ENCODE results near the gene C3orf20.

Gene C3orf20

DNA sequence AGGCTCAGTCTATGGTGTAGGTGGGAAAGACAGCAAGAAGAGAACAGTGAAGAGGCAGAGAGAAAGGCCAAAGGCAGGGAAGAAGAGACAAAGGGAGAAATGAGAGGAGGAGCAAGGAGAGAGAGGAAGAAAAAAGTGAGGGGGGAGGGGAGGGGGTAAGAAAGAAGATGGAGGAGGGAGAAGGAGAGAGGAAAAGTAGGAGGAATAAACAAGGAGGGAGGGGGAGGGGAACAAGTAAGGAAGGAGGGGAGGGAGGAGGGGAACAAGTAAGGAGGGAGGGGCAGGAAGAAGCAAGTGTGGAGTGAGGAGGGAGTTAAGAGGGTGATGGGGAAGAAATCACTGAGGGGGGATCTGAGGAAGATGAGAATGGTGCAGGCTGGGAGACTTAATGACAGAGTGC is 98.3 kb downstream of the C3orf20 start:
- Histone ChIP-seq H3K4me1 (ENCODE audit: control insufficient read depth, insufficient read depth, low read length) (no peaks in the 10 kb centered on the region), H3K27me3 (ENCODE audit: control insufficient read depth, insufficient read depth, low read length) (no peaks in the 10 kb centered on the region), H3K36me3 (ENCODE audit: control insufficient read depth, insufficient read depth, low read length) (no peaks in the 10 kb centered on the region), H3K9ac (ENCODE audit: low read length) (no peak overlapping the region), H3K9me3 (ENCODE audit: control insufficient read depth, low read length) (no peaks in the 10 kb centered on the region), H3K4me3 (ENCODE audit: low read length) (no peak overlapping the region)

DNA sequence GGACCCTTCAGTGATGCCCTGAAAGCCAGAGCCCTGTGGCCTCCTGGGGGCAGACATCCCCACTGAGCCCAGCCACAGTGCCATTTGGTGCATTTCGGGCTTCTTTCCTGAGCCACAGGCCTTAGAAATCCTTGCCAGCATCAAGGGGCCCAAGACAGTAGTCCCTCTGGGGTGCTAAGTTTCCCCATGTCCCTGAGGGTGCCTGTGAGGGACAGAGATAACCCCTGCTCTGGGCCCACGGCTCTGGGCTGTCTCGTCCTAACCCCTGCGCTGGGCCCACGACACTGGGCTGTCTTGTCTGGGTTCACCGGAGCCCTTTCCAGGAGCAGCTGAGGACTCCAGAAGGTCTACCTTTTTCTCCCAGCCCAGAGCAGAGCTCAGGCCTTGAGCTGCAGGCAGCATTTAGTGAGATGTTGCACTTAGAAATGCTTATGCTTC is 98.8 kb downstream of the C3orf20 start:
- Histone ChIP-seq H3K4me3 (ENCODE audit: low read length) (no peak overlapping the region), H3K9ac (ENCODE audit: low read length) (no peak overlapping the region), H3K27me3 (ENCODE audit: control insufficient read depth, insufficient read depth, low read length) (no peaks in the 10 kb centered on the region)

DNA sequence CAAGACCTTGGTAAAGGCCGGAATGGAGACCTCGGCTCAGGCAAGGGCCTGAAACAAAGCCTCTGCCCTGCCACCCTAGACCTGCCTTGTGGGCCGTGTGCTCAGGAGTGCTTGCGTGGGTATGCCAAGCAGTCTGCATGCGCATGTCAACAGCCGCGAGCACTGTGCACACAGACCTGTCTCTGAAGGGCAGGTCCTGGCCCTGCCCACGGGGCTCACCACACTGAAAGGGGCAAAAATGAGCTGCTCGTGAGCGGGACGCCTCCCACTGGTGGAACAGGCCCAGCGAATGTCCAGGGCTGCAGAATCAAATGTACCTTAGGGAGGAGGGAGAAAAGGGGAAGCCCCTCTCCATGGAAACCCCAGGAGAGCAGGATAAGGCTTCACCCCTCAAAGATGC is 99.5 kb downstream of the C3orf20 start:
- Histone ChIP-seq H3K9ac (ENCODE audit: low read length) (no peak overlapping the region), H3K4me3 (ENCODE audit: low read length) (no peak overlapping the region), H3K36me3 (ENCODE audit: control insufficient read depth, insufficient read depth, low read length) (no peaks in the 10 kb centered on the region), H3K27me3 (ENCODE audit: control insufficient read depth, insufficient read depth, low read length) (no peaks in the 10 kb centered on the region), H3K4me1 (ENCODE audit: control insufficient read depth, insufficient read depth, low read length) (no peaks in the 10 kb centered on the region), H3K9me3 (ENCODE audit: control insufficient read depth, low read length) (no peaks in the 10 kb centered on the region)

More for the DNA sequence above, 98.8 kb downstream of the C3orf20 start:
- Histone ChIP-seq H3K9me3 (ENCODE audit: control insufficient read depth, low read length) (no peaks in the 10 kb centered on the region), H3K4me1 (ENCODE audit: control insufficient read depth, insufficient read depth, low read length) (no peaks in the 10 kb centered on the region), H3K36me3 (ENCODE audit: control insufficient read depth, insufficient read depth, low read length) (no peaks in the 10 kb centered on the region)

DNA sequence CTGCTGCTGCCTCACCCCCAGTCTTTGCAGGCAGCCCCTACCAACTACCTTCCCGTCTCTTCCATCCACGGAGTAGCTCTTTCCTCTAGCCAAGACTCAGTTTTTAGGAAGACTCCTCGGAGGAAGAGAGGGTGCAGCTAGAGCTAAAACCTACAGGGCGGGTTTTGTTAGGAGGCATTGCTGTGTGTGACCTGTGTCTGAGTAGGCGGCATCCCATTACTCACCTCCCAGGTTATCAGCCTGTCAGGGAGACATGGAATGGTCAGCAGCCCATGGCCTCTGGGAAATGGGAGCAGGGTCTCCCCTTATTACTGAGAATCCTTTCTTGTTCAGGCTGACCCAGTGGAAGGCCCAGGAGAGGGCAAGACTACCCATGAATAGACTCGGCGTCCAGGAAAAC is 100.1 kb downstream of the C3orf20 start:
- Histone ChIP-seq H3K27me3 (ENCODE audit: control insufficient read depth, insufficient read depth, low read length) (no peaks in the 10 kb centered on the region), H3K36me3 (ENCODE audit: control insufficient read depth, insufficient read depth, low read length) (no peaks in the 10 kb centered on the region), H3K9ac (ENCODE audit: low read length) (no peak overlapping the region), H3K4me1 (ENCODE audit: control insufficient read depth, insufficient read depth, low read length) (no peaks in the 10 kb centered on the region), H3K4me3 (ENCODE audit: low read length) (no peak overlapping the region), H3K9me3 (ENCODE audit: control insufficient read depth, low read length) (no peaks in the 10 kb centered on the region)

DNA sequence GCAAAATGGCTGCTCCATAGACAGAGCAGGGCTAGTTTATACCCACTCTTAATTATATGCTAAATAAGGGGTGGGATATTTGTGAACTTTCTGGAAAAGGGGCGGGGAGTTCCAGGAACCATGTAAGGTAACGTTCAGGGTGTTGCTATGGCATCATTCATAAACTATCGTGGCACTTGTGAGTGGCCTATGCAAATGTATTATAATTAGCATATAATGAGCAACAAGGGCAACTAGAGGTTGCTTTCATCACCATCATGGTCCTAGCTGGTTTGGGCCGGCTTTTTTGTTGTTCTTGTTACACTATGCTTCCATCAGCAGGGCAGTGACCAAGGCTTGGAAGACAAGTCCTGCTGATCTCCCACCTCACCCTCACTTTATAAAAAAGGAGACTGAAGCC is 100.6 kb downstream of the C3orf20 start:
- no peaks in the 10 kb centered on the region for H3K27me3 ChIP-seq (ENCODE audit: control insufficient read depth, insufficient read depth, low read length)
- H3K9ac ChIP-seq (ENCODE audit: low read length), result no peak overlapping the region
- no peaks in the 10 kb centered on the region for H3K9me3 ChIP-seq (ENCODE audit: control insufficient read depth, low read length)
- no peak overlapping the region for H3K4me3 ChIP-seq (ENCODE audit: low read length)
- no peaks in the 10 kb centered on the region for H3K4me1 ChIP-seq (ENCODE audit: control insufficient read depth, insufficient read depth, low read length)
- H3K36me3 ChIP-seq (ENCODE audit: control insufficient read depth, insufficient read depth, low read length), result no peaks in the 10 kb centered on the region

DNA sequence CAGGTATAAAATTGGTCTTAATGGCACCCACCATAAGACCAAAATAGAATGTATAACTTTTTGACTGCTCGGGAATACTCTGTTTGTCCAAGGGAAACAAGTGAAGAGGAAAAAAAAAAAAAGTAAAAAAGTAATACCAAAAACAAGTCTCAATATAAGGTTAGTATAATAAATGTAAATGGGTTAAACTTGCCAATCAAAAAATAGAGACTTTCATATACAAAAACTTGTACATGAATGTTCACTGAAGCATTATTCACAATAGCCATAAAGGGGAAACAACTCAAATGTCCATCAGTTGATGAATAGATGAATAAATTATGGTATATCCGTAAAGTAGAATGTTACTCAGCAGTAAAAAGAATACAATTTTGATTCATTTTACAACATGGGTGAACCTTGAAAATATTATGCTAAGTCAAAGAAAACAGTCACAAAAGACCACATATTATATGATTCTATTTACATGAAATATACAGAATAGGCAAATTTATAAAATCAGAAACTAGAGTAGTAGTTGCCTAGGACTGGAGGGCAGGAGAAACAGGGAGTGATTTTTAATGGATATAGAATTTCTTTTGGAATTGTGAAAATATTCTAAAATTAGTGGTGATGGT is 104.2 kb downstream of the C3orf20 start:
- H3K27me3 ChIP-seq (ENCODE audit: control insufficient read depth, insufficient read depth, low read length), result no peaks in the 10 kb centered on the region
- no peak overlapping the region for H3K4me3 ChIP-seq (ENCODE audit: low read length)
- H3K9me3 ChIP-seq (ENCODE audit: control insufficient read depth, low read length), result no peaks in the 10 kb centered on the region
- no peaks in the 10 kb centered on the region for H3K4me1 ChIP-seq (ENCODE audit: control insufficient read depth, insufficient read depth, low read length)
- no peaks in the 10 kb centered on the region for H3K36me3 ChIP-seq (ENCODE audit: control insufficient read depth, insufficient read depth, low read length)
- no peak overlapping the region for H3K9ac ChIP-seq (ENCODE audit: low read length)

DNA sequence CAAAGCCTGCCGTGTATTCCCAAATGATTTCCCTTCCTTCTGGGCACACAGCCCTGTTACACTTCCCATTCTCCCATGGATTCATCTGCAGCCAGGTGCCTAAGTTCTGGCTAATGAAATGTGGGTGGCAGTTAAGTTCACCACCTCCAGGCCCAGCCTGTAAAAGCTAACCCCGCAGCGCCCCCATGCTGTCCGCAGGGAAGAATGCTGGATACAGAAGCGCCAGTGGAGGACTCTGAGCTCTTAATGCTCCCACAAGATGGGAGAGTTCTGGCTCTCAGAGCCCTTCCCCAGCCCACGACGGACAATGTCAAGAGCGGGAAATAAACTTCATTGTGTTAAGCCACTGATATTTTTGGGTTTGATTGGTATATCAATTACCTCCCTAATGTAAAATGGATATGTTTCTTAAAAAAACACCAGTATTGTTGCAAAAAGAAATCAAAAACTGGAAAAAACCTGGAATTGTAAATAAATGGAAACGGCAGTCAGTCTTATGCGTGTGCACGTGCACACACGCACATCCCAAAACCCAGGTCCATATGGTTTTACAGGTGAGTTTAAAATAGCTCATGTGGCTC is 106.1 kb downstream of the C3orf20 start:
- Histone ChIP-seq H3K27me3 (ENCODE audit: control insufficient read depth, insufficient read depth, low read length) (no peaks in the 10 kb centered on the region), H3K4me1 (ENCODE audit: control insufficient read depth, insufficient read depth, low read length) (no peaks in the 10 kb centered on the region), H3K4me3 (ENCODE audit: low read length) (no peak overlapping the region), H3K9ac (ENCODE audit: low read length) (no peak overlapping the region), H3K9me3 (ENCODE audit: control insufficient read depth, low read length) (no peaks in the 10 kb centered on the region), H3K36me3 (ENCODE audit: control insufficient read depth, insufficient read depth, low read length) (no peaks in the 10 kb centered on the region)

DNA sequence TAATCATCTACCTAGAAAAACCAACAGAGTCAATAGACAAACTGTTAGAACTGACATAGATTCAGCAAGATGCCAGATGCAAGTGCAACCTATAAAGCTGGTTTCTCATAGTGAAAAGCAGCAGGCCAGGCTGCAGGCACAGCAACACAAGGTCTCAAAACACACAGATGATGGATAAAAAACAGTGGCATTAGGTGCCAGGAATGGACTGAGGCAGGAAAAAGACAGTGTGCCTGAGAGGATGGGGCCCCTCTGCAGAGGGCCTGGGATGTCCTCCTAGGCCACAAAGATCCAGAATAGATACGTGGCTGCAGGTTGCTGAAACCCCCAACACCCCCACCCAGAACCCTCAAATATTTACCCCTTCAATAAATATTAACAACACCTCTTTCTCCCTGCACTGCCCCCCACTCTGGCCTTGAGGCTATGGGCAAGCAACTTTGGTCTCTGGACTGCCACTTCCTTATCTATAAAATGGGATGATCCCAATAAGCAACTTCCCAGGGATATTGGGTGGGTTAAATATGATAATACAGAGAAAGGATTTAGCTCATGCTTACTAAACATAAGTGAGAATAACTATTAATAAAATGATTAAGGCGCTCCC is 108.6 kb downstream of the C3orf20 start:
- Histone ChIP-seq H3K36me3 (ENCODE audit: control insufficient read depth, insufficient read depth, low read length) (no peaks in the 10 kb centered on the region), H3K9ac (ENCODE audit: low read length) (no peak overlapping the region), H3K4me3 (ENCODE audit: low read length) (no peak overlapping the region), H3K4me1 (ENCODE audit: control insufficient read depth, insufficient read depth, low read length) (no peaks in the 10 kb centered on the region), H3K27me3 (ENCODE audit: control insufficient read depth, insufficient read depth, low read length) (no peaks in the 10 kb centered on the region), H3K9me3 (ENCODE audit: control insufficient read depth, low read length) (no peaks in the 10 kb centered on the region)

DNA sequence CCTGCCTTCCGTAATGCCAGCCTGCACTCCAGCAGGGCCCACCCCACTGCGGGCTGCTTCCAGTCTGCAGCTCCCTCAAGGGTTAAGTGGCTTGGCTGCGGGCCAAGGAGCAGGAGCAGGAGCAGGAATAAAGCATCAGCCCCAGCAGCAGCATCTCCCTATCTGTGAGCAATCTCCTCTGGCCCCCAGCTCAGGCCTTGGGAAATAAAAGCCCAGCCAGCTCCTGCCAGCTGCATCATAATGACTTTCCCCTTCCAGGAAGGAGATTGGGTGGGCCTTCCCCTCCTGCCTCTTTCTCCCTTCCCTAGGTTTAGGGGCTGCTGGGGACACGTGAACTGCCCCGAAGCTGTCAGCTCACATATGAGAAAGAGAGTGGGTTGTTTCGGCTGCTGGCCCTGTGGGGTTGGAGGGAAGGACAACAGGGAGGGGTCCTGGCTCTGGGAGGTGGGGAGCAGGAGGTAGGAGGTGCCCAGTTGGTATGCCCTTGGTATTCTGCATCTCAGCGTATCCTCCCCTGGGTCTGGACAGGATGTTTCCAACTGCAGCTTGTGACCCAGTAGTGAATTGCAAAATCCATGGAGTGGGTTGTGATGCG is 109.2 kb downstream of the C3orf20 start:
- H3K9ac ChIP-seq (ENCODE audit: low read length), result no peak overlapping the region
- no peak overlapping the region for H3K4me3 ChIP-seq (ENCODE audit: low read length)
- H3K27me3 ChIP-seq (ENCODE audit: control insufficient read depth, insufficient read depth, low read length), result no peaks in the 10 kb centered on the region
- H3K4me1 ChIP-seq (ENCODE audit: control insufficient read depth, insufficient read depth, low read length), result no peaks in the 10 kb centered on the region
- H3K36me3 ChIP-seq (ENCODE audit: control insufficient read depth, insufficient read depth, low read length), result no peaks in the 10 kb centered on the region
- H3K9me3 ChIP-seq (ENCODE audit: control insufficient read depth, low read length), result no peaks in the 10 kb centered on the region

DNA sequence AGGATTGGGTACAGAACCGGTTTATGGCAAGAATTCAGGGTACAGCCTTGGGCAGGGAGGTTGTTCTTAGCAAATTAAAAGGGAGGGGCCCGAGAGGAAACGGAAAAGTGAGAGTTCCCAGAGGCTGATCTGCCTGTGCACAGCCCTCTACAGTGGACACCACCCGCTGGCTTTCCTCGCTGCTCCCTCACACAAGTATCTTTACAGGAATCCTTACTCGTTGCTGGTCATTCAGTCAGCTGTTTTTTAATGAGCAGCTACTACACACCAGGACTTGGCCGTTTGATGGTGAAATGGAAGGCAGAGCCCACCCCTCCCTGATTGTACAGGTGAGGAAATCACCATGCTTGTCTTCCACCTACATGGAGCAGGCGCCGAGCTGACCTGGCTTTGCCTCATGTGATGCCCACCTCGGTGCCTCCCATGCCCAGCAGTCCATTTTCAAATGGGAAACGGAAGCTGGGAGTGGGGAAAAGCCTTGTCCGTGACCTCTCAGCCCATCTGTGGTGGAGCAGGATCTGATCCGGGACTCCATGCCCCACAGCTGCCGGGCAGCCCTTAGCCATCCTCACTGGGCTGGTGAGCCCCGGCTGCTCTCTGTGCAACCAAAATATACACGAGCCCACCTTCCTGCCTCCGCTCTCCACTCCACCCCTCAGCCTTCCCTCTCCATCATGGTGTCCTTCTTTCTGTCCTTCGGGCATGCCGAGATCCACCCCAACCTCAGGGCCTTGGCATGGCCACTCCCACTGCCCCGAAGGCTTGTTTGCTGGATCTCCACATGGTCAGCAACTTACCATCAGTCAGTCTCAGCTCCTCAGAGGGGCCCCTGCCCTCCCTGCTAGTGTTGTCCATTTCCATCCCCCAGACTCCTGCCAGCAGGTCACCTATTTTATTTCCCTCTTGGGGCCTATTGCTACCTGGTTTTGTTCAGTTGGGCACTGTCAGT is 110.5 kb downstream of the C3orf20 start:
- H3K9me3 ChIP-seq (ENCODE audit: control insufficient read depth, low read length), result no peaks in the 10 kb centered on the region
- H3K27me3 ChIP-seq (ENCODE audit: control insufficient read depth, insufficient read depth, low read length), result no peaks in the 10 kb centered on the region
- no peaks in the 10 kb centered on the region for H3K36me3 ChIP-seq (ENCODE audit: control insufficient read depth, insufficient read depth, low read length)
- no peak overlapping the region for H3K9ac ChIP-seq (ENCODE audit: low read length)
- no peaks in the 10 kb centered on the region for H3K4me1 ChIP-seq (ENCODE audit: control insufficient read depth, insufficient read depth, low read length)
- H3K4me3 ChIP-seq (ENCODE audit: low read length), result no peak overlapping the region

DNA sequence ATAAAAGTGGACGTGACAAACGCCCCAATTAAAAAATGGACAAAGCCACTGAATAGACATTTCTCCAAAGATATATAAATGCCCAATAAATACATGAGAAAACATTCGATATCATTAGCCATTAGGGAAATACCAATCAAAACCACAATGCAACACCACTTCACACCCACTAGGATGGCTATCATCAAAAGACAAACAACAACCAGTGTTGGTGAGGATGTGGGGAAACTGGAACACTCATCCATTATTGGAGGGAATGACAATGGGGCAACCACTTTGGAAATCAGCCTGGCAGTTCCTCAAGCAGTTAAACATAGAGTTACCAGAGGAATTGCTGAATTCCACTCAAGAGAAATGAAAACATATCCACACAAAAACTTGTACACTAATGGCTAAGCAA is 111.4 kb downstream of the C3orf20 start:
- no peaks in the 10 kb centered on the region for H3K4me1 ChIP-seq (ENCODE audit: control insufficient read depth, insufficient read depth, low read length)
- no peak overlapping the region for H3K9ac ChIP-seq (ENCODE audit: low read length)
- H3K36me3 ChIP-seq (ENCODE audit: control insufficient read depth, insufficient read depth, low read length), result no peaks in the 10 kb centered on the region
- no peak overlapping the region for H3K4me3 ChIP-seq (ENCODE audit: low read length)
- H3K27me3 ChIP-seq (ENCODE audit: control insufficient read depth, insufficient read depth, low read length), result no peaks in the 10 kb centered on the region
- H3K9me3 ChIP-seq (ENCODE audit: control insufficient read depth, low read length), result no peaks in the 10 kb centered on the region

All from mucosa of stomach (tissue), 1 donor.